ENCODE measurements around the gene FOXD3.

GRCh38 chr1:63328122-63328521 lies 5.8 kb downstream of the FOXD3 start:
- TF ChIP-seq CTCF (IDR thresholded peaks at IDR 0.05) = no peak
- no peak for TF ChIP-seq POLR2AphosphoS5 (IDR thresholded peaks at IDR 0.05)
